ENCODE results near the gene ITSN1. TPM values are rescaled to one million over a fixed set of nuclear protein-coding genes. Genes with fewer than 3 reads are reported as not detected.

Gene ITSN1
- total RNA-seq, 2 donors from 2014 or later = 50.9 to 78.6 TPM

- DNase-seq (ENCODE audit: low spot score) = no peak
- no peak for ATAC-seq (ENCODE audit: insufficient number of reproducible peaks, low FRiP score, low read depth)
Measured at GRCh38 chr21:33802481-33802880, 160.2 kb downstream of the ITSN1 start.

DNA sequence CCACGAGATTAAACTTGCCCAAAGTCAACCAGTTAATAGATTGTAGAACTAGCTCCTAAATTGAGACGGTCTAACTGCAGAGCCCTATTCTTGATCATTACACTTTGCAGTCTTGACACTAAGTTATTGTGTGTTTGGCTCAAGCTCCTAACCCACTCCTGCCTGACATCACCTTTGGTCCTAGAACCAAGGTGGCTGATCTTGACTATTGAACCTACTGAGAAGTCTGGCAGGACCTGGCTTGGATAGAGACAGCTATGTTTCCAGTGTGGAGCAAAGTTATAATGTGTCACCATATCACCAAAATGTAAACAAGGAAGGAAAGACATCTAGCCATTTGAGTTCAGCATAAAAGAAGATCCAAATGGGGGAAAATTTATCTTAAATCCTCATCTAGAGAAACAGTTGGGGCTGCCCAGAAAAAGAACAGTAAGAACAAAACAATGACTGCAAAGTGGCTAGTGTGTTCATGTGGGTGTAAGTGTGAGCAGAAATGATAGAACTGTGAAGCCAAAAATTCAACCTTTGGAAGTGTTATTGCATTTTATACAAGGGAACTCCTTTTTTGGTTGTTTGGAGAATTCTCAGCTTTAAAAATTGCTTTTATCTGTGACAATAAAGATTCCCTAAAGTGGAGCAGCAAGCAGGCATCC is 166.5 kb downstream of the ITSN1 start:
- H3K27ac ChIP-seq = no peak overlapping the region
- ATAC-seq (ENCODE audit: insufficient number of reproducible peaks, low FRiP score, low read depth) = no peak

More at GRCh38 chr21:33802481-33802880, 160.2 kb downstream of the ITSN1 start:
- H3K9me3 ChIP-seq = no peaks in the 10 kb centered on the region
- H3K4me3 ChIP-seq = no peak overlapping the region
- H3K36me3 ChIP-seq = peaks cover 3% of the 10 kb centered on the region
- TF ChIP-seq, protein P1, sequence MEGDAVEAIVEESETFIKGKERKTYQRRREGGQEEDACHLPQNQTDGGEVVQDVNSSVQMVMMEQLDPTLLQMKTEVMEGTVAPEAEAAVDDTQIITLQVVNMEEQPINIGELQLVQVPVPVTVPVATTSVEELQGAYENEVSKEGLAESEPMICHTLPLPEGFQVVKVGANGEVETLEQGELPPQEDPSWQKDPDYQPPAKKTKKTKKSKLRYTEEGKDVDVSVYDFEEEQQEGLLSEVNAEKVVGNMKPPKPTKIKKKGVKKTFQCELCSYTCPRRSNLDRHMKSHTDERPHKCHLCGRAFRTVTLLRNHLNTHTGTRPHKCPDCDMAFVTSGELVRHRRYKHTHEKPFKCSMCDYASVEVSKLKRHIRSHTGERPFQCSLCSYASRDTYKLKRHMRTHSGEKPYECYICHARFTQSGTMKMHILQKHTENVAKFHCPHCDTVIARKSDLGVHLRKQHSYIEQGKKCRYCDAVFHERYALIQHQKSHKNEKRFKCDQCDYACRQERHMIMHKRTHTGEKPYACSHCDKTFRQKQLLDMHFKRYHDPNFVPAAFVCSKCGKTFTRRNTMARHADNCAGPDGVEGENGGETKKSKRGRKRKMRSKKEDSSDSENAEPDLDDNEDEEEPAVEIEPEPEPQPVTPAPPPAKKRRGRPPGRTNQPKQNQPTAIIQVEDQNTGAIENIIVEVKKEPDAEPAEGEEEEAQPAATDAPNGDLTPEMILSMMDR (IDR thresholded peaks at IDR 0.05) = no peak
- H3K27ac ChIP-seq = peak overlapping the region; percentile 56 to 60
- H3K4me1 ChIP-seq (ENCODE audit: control insufficient read depth in 1 of 2, low read depth in 2 of 2) = peaks cover 17 to 28% of the 10 kb centered on the region in 2 donors
- no peaks in the 10 kb centered on the region for H3K27me3 ChIP-seq (replicated peaks; ENCODE audit: insufficient read depth)

GRCh38 chr21:33810766-33811165 is 168.5 kb downstream of the ITSN1 start:
- Histone ChIP-seq H3K36me3 (peaks cover 10% of the 10 kb centered on the region), H3K27ac (peak overlapping the region in 1 of 2 donors; percentile 55), H3K4me1 (ENCODE audit: control insufficient read depth in 1 of 2, low read depth in 2 of 2) (peaks cover 22 to 31% of the 10 kb centered on the region in 2 donors), H3K27me3 (replicated peaks; ENCODE audit: insufficient read depth) (no peaks in the 10 kb centered on the region), H3K4me3 (peak overlapping the region; percentile 17), H3K9me3 (no peaks in the 10 kb centered on the region)
- ATAC-seq (ENCODE audit: insufficient number of reproducible peaks, low FRiP score, low read depth) (no peak), DNase-seq (ENCODE audit: low spot score) (no peak)
- TF ChIP-seq, protein P1 (IDR thresholded peaks at IDR 0.05) = no peak

More for the DNA sequence above, 166.5 kb downstream of the ITSN1 start:
- Histone ChIP-seq H3K9me3 (no peaks in the 10 kb centered on the region), H3K4me3 (no peak overlapping the region), H3K36me3 (no peaks in the 10 kb centered on the region), H3K27me3 (replicated peaks; ENCODE audit: insufficient read depth) (no peaks in the 10 kb centered on the region), H3K4me1 (ENCODE audit: control insufficient read depth in 1 of 2, low read depth in 2 of 2) (peaks cover 19 to 28% of the 10 kb centered on the region in 2 donors)
- no peak for DNase-seq (ENCODE audit: low spot score)
- TF ChIP-seq, protein P1 (IDR thresholded peaks at IDR 0.05) = no peak

GRCh38 chr21:33811167-33812010 is 169.1 kb downstream of the ITSN1 start:
- Histone ChIP-seq H3K36me3 (peaks cover 10% of the 10 kb centered on the region), H3K4me1 (ENCODE audit: control insufficient read depth in 1 of 2, low read depth in 2 of 2) (peaks cover 22 to 31% of the 10 kb centered on the region in 2 donors), H3K9me3 (no peaks in the 10 kb centered on the region), H3K27ac (peak overlapping the region in 1 of 2 donors; percentile 55), H3K4me3 (peak overlapping the region; percentile 17), H3K27me3 (replicated peaks; ENCODE audit: insufficient read depth) (no peaks in the 10 kb centered on the region)
- ATAC-seq (ENCODE audit: insufficient number of reproducible peaks, low FRiP score, low read depth) = no peak
- DNase-seq (ENCODE audit: low spot score) = no peak
- TF ChIP-seq, protein P1 (IDR thresholded peaks at IDR 0.05) = no peak

- no peak overlapping the region for H3K27ac ChIP-seq
- no peak for DNase-seq (ENCODE audit: low spot score)
- H3K4me3 ChIP-seq = no peak overlapping the region
- no peak for ATAC-seq (ENCODE audit: insufficient number of reproducible peaks, low FRiP score, low read depth)
- H3K4me1 ChIP-seq (ENCODE audit: control insufficient read depth in 1 of 2, low read depth in 2 of 2) = peaks cover 22 to 41% of the 10 kb centered on the region in 2 donors
- no peaks in the 10 kb centered on the region for H3K9me3 ChIP-seq
- TF ChIP-seq, protein P1 (IDR thresholded peaks at IDR 0.05) = no peak
- H3K36me3 ChIP-seq = peaks cover 10% of the 10 kb centered on the region
- no peaks in the 10 kb centered on the region for H3K27me3 ChIP-seq (replicated peaks; ENCODE audit: insufficient read depth)
Measured at GRCh38 chr21:33813832-33814365, 171.6 kb downstream of the ITSN1 start.
